Measurements from ENCODE around the gene PYGM.

The PYGM gene

GRCh38 chr11:64799256-64799622, 39.5 kb upstream of the PYGM start:
- Histone ChIP-seq H3K27me3 (ENCODE audit: insufficient read depth, poor library complexity, severe bottlenecking) (no peaks in the 10 kb centered on the region), H3K4me3 (replicated peaks; ENCODE audit: insufficient read depth, low read length) (no peak overlapping the region), H3K27ac (replicated peaks) (no peak overlapping the region)
- TF ChIP-seq SPI1 (IDR thresholded peaks at IDR 0.05; ENCODE audit: borderline replicate concordance, low read depth): no peak
- TF ChIP-seq REST (IDR thresholded peaks at IDR 0.05; ENCODE audit: insufficient replicate concordance, low read depth): no peak
- no peak for DNase-seq (ENCODE audit: low read depth in 1 of 2, low spot score in 1 of 2)

- TF ChIP-seq CTCF (IDR thresholded peaks at IDR 0.05; ENCODE audit: insufficient read depth, low read length): no peak
- no peak for TF ChIP-seq GABPA (IDR thresholded peaks at IDR 0.05; ENCODE audit: low read depth)
- TF ChIP-seq SPI1 (IDR thresholded peaks at IDR 0.05; ENCODE audit: borderline replicate concordance, low read depth): no peak
- no peak for TF ChIP-seq POLR2AphosphoS5 (IDR thresholded peaks at IDR 0.05; ENCODE audit: low read depth)
- no peak for TF ChIP-seq REST (IDR thresholded peaks at IDR 0.05; ENCODE audit: insufficient replicate concordance, low read depth)
- H3K4me3 ChIP-seq (replicated peaks; ENCODE audit: insufficient read depth, low read length): no peak overlapping the region
- H3K27ac ChIP-seq (replicated peaks): no peak overlapping the region
- H3K27me3 ChIP-seq (ENCODE audit: insufficient read depth, poor library complexity, severe bottlenecking): no peaks in the 10 kb centered on the region
- no peak for DNase-seq (ENCODE audit: low read depth in 1 of 2, low spot score in 1 of 2)
Observed at GRCh38 chr11:64796757-64797541, 37.2 kb upstream of the PYGM start.

- Histone ChIP-seq H3K27ac (replicated peaks) (no peak overlapping the region), H3K4me3 (replicated peaks; ENCODE audit: insufficient read depth, low read length) (no peak overlapping the region), H3K27me3 (ENCODE audit: insufficient read depth, poor library complexity, severe bottlenecking) (no peaks in the 10 kb centered on the region)
- no peak for DNase-seq (ENCODE audit: low read depth in 1 of 2, low spot score in 1 of 2)
- TF ChIP-seq GABPA (IDR thresholded peaks at IDR 0.05; ENCODE audit: low read depth): no peak
- TF ChIP-seq POLR2AphosphoS5 (IDR thresholded peaks at IDR 0.05; ENCODE audit: low read depth): no peak
- TF ChIP-seq CTCF (IDR thresholded peaks at IDR 0.05; ENCODE audit: insufficient read depth, low read length): no peak
- no peak for TF ChIP-seq SPI1 (IDR thresholded peaks at IDR 0.05; ENCODE audit: borderline replicate concordance, low read depth)
- no peak for TF ChIP-seq REST (IDR thresholded peaks at IDR 0.05; ENCODE audit: insufficient replicate concordance, low read depth)
Observed at GRCh38 chr11:64796047-64796756, 36.4 kb upstream of the PYGM start.

Data from HL-60 (cell line).